Activated B cell treated with CpG ODN at 0.5 μM for 24 hours (primary cell): Measurements from ENCODE around the gene PAGR1. TPM values are rescaled to one million over a fixed set of nuclear protein-coding genes. Genes with fewer than 3 reads are reported as not detected.
A peak's percentile ranks its signal among the peaks of the same experiment; 100 is the strongest.

Experiments used
- ATAC-seq: fragments of 200-7000 bp; cut with Tn5 transposase; one replicate; pipeline ENCODE4 v1.10.0; 2021; ENCODE audit warnings: low read depth, mild to moderate bottlenecking, moderate library complexity
- CTCF ChIA-PET: fragments of 350-600 bp; sonication (Branson Sonifier 250); formaldehyde crosslinking; loops from one replicate; lab custom pipeline; 2021; ENCODE audit warnings: antibody characterized with exemption; lab: Charles Lee
- POLR2A ChIA-PET: fragments of 350-600 bp; sonication (Branson Sonifier 250); formaldehyde crosslinking; loops from one replicate; lab custom pipeline; 2021; ENCODE audit warnings: antibody characterized with exemption; lab: Charles Lee
- DNase-seq: peaks from one replicate; pipeline ENCODE4 v3.0.0; 2022
- H3K27ac Mint-ChIP-seq: one replicate; pipeline ENCODE4 v1.8.0; 2020; ENCODE audit warnings: mixed read lengths
- H3K27me3 Mint-ChIP-seq: one replicate; pipeline ENCODE4 v1.8.0; 2021; ENCODE audit warnings: mixed read lengths
- H3K36me3 Mint-ChIP-seq: one replicate; pipeline ENCODE4 v1.8.0; 2021; ENCODE audit warnings: low read depth, mixed read lengths
- H3K4me1 Mint-ChIP-seq: one replicate; pipeline ENCODE4 v1.8.0; 2021; ENCODE audit warnings: mixed read lengths
- H3K4me3 Mint-ChIP-seq: one replicate; pipeline ENCODE4 v1.8.0; 2020; ENCODE audit warnings: mild to moderate bottlenecking, mixed read lengths
- H3K9me3 Mint-ChIP-seq: one replicate; pipeline ENCODE4 v1.8.0; 2020; ENCODE audit warnings: mixed read lengths
- CTCF ChIP-seq: fragments of 200-600 bp; IDR thresholded peaks from one replicate; pipeline ENCODE4 v1.8.0; 2022; ENCODE audit warnings: antibody characterized with exemption, mild to moderate bottlenecking
- intact Hi-C: fragments of 100-400 bp; cut with micrococcal nuclease; formaldehyde crosslinking; loops from one replicate; pipeline ENCODE4 v1.15.1; 2024
- total RNA-seq: library from RNA; stranded (reverse); gene quantifications from 2 replicates; pipeline ENCODE4 v1.2.3, GENCODE V29; 2022

Gene PAGR1
- total RNA-seq, 1 donor from 2014 or later: 18.6 TPM

GRCh38 chr16:29805232-29806098, 10.5 kb upstream of the PAGR1 start:
- peaks cover 34% of the 10 kb centered on the region for H3K36me3 Mint-ChIP-seq
- ChIA-PET POLR2A (interaction anchor here (0.6 to 6.1 kb wide), 17 partner anchors 9 to 1313 kb away, joined by 3 to 147 read pairs (median 5); partner anchors contain the start of genes KCTD13, KIF22, MVP and PAGR1), CTCF (interaction anchor here (1.0 kb wide), 1 partner anchor 21 kb away, joined by 5 read pairs; no protein-coding TSS in a partner anchor)
- DNase-seq (peak; percentile 96), ATAC-seq (peak; percentile 70)
- H3K27ac Mint-ChIP-seq: peak overlapping the region; percentile 100
- H3K4me1 Mint-ChIP-seq: peaks cover 44% of the 10 kb centered on the region
- intact Hi-C loops: loop anchor here (2.0 kb wide), 1 partner anchor 15 kb away; the partner anchor contains the start of gene MVP
- no peaks in the 10 kb centered on the region for H3K9me3 Mint-ChIP-seq
- TF ChIP-seq CTCF: no peak
- no peaks in the 10 kb centered on the region for H3K27me3 Mint-ChIP-seq
- peak overlapping the region; percentile 100 for H3K4me3 Mint-ChIP-seq

- Mint-ChIP-seq H3K4me3 (peak within 1 kb of the TSS; percentile 100), H3K9me3 (no peaks in the 10 kb centered on the region), H3K27ac (peak within 1 kb of the TSS; percentile 100), H3K27me3 (no peaks in the 10 kb centered on the region), H3K4me1 (peaks cover 51% of the 10 kb centered on the region), H3K36me3 (peaks cover 31% of the 10 kb centered on the region)
- CTCF ChIA-PET: interaction anchor here (2.8 kb wide), 1 partner anchor 105 kb away, joined by 12 read pairs; no protein-coding TSS in a partner anchor
- POLR2A ChIA-PET: interaction anchor here (0.5 to 5.5 kb wide), 18 partner anchors 10 to 1314 kb away, joined by 3 to 147 read pairs (median 4); partner anchors contain the start of genes ALDOA, KCTD13, KIF22 and MVP
- intact Hi-C loops: loop anchor here (2.0 kb wide), 1 partner anchor 15 kb away; the partner anchor contains the start of gene MVP
- ATAC-seq (peak; percentile 12), DNase-seq (peak; percentile 66)
- TF ChIP-seq CTCF: no peak
Observed at GRCh38 chr16:29806099-29806579, 9.8 kb upstream of the PAGR1 start, which contains the start of gene MAZ. MAZ (plus strand) TSS chr16:29806529; CDS start chr16:29806702, 173 bp downstream.

- DNase-seq: peak; percentile 55
- CTCF ChIA-PET: interaction anchor here (1.0 to 2.8 kb wide), 8 partner anchors 9 to 200 kb away, joined by 3 to 43 read pairs (median 8); partner anchors contain the start of genes KIF22, MVP and PAGR1
- intact Hi-C loops: loop anchor here (1.0 to 2.0 kb wide), 6 partner anchors 9 to 225 kb away; partner anchors contain the start of genes KIF22, MVP and PAGR1
Observed at GRCh38 chr16:29806641-29807425, 9.1 kb upstream of the PAGR1 start.

More at GRCh38 chr16:29806641-29807425, 9.1 kb upstream of the PAGR1 start:
- Mint-ChIP-seq H3K27ac (peak overlapping the region; percentile 81), H3K9me3 (no peaks in the 10 kb centered on the region), H3K4me1 (peaks cover 58% of the 10 kb centered on the region), H3K4me3 (peak overlapping the region; percentile 80), H3K27me3 (no peaks in the 10 kb centered on the region), H3K36me3 (peaks cover 28% of the 10 kb centered on the region)
- POLR2A ChIA-PET: interaction anchor here (0.5 to 5.5 kb wide), 19 partner anchors 11 to 1315 kb away, joined by 3 to 147 read pairs (median 5); partner anchors contain the start of genes ALDOA, KCTD13, KIF22 and MVP
- ATAC-seq: no peak
- TF ChIP-seq CTCF: no peak
